GM18858 (cell line): Measurements from ENCODE around the gene ERI3.

Source experiments
- ATAC-seq: cut with Tn5 transposase; IDR thresholded peaks from one replicate; pipeline ENCODE4 v1.9.1; 2021; ENCODE audit not compliant: unreplicated experiment

ERI3 gene

GRCh38 chr1:44354840-44355581 is at the start of gene ERI3:
Gene ERI3 (minus strand): TSS chr1:44355257. CDS start chr1:44355026, 231 bp downstream.
- ATAC-seq, result peak; percentile 93

GRCh38 chr1:44401256-44402228 is 46.5 kb upstream of the ERI3 start:
- ATAC-seq, result no peak

DNA sequence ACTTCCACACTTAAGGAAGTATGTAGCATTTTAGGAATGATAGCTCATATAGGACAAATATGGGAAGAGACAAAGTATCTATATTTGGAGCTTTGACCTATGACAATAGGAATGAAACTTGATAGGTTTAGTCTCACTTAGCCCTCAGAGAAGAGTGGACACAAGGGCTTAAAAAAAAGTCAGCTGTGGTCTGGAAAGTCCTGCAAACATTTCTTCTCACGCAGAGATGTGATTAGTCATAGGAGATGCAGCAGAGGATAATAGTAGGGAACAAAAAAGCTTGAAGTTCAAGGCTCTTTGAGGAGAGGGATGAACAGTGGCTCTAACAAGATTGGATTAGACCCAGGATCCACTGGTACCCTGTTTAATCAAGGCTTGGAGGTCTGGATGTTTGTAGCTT is 35.2 kb upstream of the ERI3 start:
- no peak for ATAC-seq

DNA sequence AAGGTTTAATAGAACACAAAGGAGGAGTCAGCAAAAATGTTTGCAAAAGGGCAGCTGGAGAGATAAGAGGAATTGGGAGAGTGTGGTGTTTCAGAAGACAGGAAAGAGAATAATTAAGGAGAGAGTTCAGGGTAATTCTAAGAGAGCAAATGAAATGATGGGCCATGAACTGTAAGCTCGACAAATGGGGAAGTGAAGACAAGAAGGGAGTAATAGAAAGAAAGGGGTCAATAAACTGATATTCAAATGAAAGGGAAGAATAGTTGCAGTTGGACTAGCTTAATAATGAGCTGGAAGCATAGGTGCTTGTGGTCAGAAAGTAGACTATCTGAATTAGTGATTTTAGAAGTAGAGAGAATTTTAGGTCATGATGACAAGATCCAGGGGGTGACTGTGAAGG is 34.4 kb upstream of the ERI3 start:
- no peak for ATAC-seq

DNA sequence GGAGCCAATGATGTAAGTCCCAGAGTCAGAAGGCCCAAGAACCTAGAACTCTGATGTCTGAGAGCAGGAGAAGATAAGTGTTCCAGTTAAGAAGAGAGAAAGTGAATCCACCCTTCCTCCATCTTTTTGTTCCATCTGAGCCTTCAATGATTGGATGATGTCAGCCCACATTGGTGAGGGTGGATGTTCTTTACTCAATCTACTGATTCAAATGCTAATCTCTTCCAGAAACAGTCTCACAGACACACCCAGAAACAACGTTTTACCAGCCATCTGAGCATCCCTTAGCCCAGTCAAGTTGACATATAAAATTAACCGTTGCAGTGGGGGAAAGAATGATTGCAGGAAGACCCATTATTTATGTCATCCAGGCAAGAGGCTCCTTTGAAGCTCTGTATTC is 33.5 kb upstream of the ERI3 start:
- ATAC-seq, result no peak

GRCh38 chr1:44380666-44381177 is 25.7 kb upstream of the ERI3 start:
- no peak for ATAC-seq

DNA sequence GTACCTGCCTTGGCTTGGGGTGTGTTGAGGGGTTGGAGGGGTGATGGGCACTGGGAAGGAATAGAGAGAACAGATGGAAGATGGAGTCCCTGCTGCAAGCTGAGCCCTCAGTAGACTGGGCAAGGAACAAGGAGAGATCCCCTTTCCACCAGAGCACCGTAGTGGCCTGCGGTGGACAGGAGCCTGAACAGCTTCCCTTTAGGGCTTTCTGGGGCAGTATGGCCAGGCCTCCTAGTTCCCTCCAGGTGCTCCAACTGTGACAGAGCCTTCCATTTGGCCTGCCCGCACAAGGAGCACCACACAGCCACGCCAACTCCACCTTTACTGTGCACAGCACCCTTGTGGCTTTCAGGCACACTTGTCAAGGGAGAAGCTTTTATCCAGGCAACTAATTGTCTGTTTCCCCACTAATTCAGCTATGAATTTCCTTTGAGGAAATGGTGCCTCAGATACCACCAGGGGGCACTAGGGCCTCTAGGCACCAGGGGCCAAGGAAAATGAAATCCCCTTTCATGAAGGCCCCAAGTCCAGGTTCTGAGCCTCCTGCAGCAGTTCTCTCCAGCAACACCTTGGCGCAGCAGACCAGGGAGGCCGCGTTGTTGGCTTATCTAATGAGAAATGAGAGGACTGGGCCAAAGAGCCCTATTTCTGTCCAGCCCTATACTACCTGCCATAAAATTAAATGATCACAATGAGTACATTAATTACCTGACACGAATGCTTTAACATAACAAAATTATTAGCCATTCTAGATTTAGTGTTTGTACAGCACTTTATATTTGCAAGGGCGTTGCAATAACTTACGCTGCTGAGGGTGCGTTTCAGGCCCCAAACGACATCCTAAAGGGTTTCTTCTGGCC is 23.1 kb upstream of the ERI3 start:
- no peak for ATAC-seq

- no peak for ATAC-seq
Measured at GRCh38 chr1:44375547-44375946, 20.5 kb upstream of the ERI3 start.

GRCh38 chr1:44371206-44371605 is 16.1 kb upstream of the ERI3 start:
- no peak for ATAC-seq

DNA sequence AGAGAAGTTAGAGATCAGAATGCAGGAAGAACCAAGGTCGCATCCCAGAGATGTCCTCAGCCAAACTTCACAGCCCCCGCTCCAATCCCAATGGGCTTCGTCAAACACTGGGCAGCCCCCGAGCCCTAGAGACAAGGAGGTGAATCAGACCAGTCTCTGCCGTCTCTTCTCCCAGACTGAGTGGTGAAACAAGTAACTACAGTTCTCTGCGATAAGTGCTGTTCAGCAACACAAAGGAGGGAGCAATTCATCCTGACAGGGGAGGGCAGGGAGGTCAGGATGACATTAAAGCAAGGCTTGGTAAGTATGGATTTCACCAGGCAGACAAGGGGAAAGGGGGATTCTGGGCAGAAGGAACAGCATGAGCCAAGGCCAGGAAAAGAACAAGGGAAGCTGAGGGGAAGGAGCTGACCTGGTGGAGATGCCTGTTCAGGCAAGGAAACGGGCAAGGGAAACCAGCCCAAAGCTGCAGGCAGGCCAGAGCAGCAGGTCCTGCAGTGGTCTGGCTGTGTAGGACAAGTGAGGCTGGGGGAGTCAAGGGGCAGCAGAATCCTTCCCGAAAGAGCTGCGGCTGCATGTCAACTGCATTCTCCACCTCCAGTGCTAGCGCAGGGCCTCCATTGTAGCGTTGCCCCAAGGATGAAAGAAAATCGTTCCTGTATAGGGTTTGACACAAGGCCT is 13.6 kb upstream of the ERI3 start:
- ATAC-seq, result no peak

DNA sequence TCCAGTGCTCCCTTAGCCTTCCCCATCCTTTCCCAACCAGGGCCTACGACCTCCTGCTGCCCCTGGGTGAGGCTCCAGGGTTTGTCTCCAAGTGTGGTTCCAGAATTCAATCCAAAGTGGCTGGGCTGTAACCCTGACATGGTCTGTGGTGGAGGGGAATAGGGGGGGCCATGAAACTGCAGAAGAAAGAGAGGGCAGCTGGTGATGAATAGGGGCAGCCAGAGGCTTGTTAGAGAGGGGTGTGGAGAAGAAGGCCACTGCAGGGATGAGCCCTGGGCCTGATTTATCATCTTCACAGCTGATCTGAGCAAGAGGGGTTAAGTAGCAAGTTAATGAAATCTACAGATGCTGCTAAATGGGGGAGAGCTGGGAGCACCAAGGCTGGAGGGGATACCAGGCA is 12.9 kb upstream of the ERI3 start:
- no peak for ATAC-seq

DNA sequence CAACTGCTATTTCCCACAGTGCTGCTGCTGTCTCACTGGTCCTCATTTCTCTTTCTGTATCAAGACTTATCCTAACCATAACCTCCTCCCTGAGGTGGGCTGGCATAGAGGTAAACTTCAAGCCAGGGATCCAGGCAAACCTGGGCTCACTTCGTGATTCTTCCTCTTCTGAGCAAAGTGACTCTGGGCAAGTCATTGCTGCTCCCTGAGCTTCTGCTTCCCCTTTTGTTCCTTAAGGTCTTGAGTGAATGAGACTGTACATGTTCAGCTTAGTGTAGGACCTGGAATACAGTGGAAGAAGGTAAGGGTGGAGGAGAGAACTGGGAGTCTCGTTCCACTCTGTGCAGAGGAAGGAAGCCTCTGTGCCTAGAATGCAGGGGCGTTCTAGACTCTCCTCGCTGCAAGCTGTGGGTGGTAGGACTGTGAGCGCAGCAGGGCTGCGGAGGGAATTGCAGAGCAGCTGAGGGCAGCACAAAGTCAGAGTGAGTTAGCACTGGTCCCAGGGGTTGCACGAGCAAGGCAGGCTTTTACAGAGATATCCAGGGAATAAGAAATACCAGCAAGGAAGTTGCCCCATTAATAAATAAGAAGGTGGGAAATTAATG is 11.4 kb upstream of the ERI3 start:
- no peak for ATAC-seq

GRCh38 chr1:44361478-44361877 is 6.4 kb upstream of the ERI3 start:
- ATAC-seq, result no peak

DNA sequence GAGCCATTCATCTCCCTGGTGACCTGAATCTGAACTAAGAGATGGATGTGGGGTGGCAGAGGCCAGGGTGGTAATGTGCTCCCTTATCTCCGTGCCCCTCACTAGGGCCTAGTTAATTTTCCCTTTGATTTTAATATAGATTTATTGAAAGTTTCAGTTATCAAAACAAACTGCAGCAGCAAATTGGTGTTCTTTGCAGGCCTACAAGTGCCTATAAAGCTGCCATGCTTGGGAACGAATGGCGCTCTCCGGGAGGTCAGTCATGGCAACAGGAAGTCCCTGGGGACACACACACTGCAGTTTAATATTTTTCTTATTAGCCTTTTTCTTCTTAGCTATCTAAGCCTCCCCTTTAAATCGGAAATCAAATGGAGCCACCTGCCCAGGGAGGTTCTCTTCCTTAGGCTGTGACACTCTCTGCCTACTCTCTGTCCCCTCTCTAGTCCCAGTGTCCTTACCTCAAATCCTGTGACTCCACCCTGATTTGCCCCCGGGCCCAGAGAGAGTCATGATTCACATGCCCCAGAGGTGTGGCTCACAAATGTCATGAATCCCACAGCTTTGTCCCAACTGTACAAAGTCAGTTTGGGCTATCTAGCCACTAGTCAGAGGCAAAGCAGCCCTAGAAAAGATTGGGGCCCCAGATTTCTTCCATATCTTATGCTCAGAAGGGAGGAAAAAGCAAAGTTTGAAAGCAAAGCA is 4.3 kb upstream of the ERI3 start:
- no peak for ATAC-seq

DNA sequence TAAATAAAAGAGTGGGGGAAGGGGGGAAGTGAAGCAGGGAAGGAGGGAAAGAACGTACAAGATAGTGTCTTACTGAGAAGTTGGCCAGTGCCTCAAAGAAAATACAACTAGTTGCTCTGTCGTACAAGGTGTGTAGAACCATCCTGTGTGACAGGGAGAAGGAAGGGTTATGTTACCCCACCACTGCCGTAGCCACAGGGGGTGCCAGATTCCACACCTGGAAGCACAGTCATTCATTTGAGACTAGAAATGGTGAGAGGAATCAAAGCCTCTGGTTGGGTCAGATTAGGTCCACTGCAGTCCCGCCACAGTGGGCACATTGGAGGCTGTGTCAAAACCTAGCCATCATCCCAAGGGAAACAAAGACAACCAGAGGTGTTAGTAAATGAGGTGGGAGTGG is 2.7 kb upstream of the ERI3 start:
- no peak for ATAC-seq

GRCh38 chr1:44355582-44356305 is 687 bp upstream of the ERI3 start:
- no peak for ATAC-seq

- no peak for ATAC-seq
Measured at GRCh38 chr1:44354268-44354839, 703 bp downstream of the ERI3 start.

- ATAC-seq, result no peak
Measured at GRCh38 chr1:44353604-44354003, 1.5 kb downstream of the ERI3 start.
